K562 (cell line): ENCODE measurements around the gene NDUFB7. TPM values are rescaled to one million over a fixed set of nuclear protein-coding genes. Genes with fewer than 3 reads are reported as not detected.

Experiments used
- BRD4 ChIP-seq: fragments of 200-600 bp; sonication (generic); IDR thresholded peaks from 2 replicates; pipeline ENCODE4 v1.6.1; 2017; ENCODE audit warnings: inconsistent platforms
- CBX3 ChIP-seq, 2 experiments: IDR thresholded peaks; 1 replicate in 1 of 2; 2 replicates in 1 of 2; pipeline ENCODE4 v1.6.1; 2012; ENCODE audit warnings: inconsistent platforms in 2 of 2, low read length in 2 of 2, borderline replicate concordance in 1 of 2, control low read depth in 1 of 2
- CHCHD3 ChIP-seq: fragments of 250-450 bp; sonication (Bioruptor Pico); IDR thresholded peaks from 2 replicates; pipeline ENCODE4 v2.1.2; 2022; ENCODE audit warnings: mild to moderate bottlenecking
- ESRRA ChIP-seq: fragments of 450-650 bp; IDR thresholded peaks from 2 replicates; pipeline ENCODE4 v1.6.1; 2014; ENCODE audit warnings: low read depth, mild to moderate bottlenecking, moderate library complexity, borderline replicate concordance
- FIP1L1 ChIP-seq: fragments of 200-400 bp; formaldehyde crosslinking; IDR thresholded peaks from 2 replicates; pipeline ENCODE4 v1.6.1; 2018; ENCODE audit warnings: mild to moderate bottlenecking, low read depth, low read length; ENCODE audit not compliant: poor library complexity, severe bottlenecking
- FOXJ2 ChIP-seq: fragments of 200-800 bp; sonication (Bioruptor generic); IDR thresholded peaks from 2 replicates; pipeline ENCODE4 v1.6.1; 2016; ENCODE audit warnings: missing genetic modification characterization, missing compliant biosample characterization
- GATAD2A ChIP-seq: fragments of 450-650 bp; IDR thresholded peaks from 2 replicates; pipeline ENCODE4 v1.6.1; 2017
- KLF13 ChIP-seq: fragments of 450-650 bp; IDR thresholded peaks from 2 replicates; pipeline ENCODE4 v1.6.1; 2016; ENCODE audit warnings: missing genetic modification characterization, low read depth, mild to moderate bottlenecking, missing compliant biosample characterization, moderate library complexity, borderline replicate concordance
- KLF6 ChIP-seq: fragments of 250-450 bp; sonication (Bioruptor Pico); IDR thresholded peaks from 2 replicates; pipeline ENCODE4 v1.4.0; 2020; ENCODE audit warnings: mild to moderate bottlenecking, moderate library complexity, borderline replicate concordance
- MAZ ChIP-seq, 2 experiments: fragments of 450-650 bp in 1 of 2; sonication (generic) in 1 of 2; formaldehyde crosslinking; IDR thresholded peaks in 1 of 2; conservative IDR thresholded peaks in 1 of 2; 2 replicates each; pipeline versions ENCODE4 v1.4.0 to v1.5.0; 2020; ENCODE audit warnings: mild to moderate bottlenecking in 1 of 2, missing genetic modification reagents in 1 of 2
- NR1H2 ChIP-seq: sonication (generic); formaldehyde crosslinking; IDR thresholded peaks from 2 replicates; pipeline ENCODE4 v1.4.0; 2020; ENCODE audit warnings: mild to moderate bottlenecking, missing genetic modification reagents
- SETDB1 ChIP-seq: IDR thresholded peaks from one replicate; pipeline ENCODE4 v1.6.1; 2012; ENCODE audit warnings: low read length, control low read depth, inconsistent platforms
- STAT5A ChIP-seq: IDR thresholded peaks from 2 replicates; pipeline ENCODE4 v1.6.1; 2012; ENCODE audit warnings: low read length, inconsistent platforms, borderline replicate concordance
- STAT5B ChIP-seq: fragments of 250-450 bp; sonication (Bioruptor Pico); IDR thresholded peaks from 2 replicates; pipeline ENCODE4 v1.8.0; 2021; ENCODE audit warnings: mild to moderate bottlenecking, inconsistent platforms
- TCF15 ChIP-seq: fragments of 250-450 bp; sonication (Bioruptor Pico); IDR thresholded peaks from 2 replicates; pipeline ENCODE4 v1.8.0; 2022; ENCODE audit warnings: moderate library complexity, mild to moderate bottlenecking, inconsistent platforms
- THRB ChIP-seq: fragments of 450-650 bp; formaldehyde crosslinking; conservative IDR thresholded peaks from 2 replicates; pipeline ENCODE4 v1.4.0; 2022; ENCODE audit warnings: mild to moderate bottlenecking, missing genetic modification characterization
- ZC3H11A ChIP-seq: IDR thresholded peaks from 2 replicates; pipeline ENCODE4 v1.6.1; 2012; ENCODE audit warnings: low read depth, low read length, improper control_type of control experiment
- ZNF324 ChIP-seq: fragments of 250-450 bp; sonication (Bioruptor Pico); IDR thresholded peaks from 2 replicates; pipeline ENCODE4 v1.4.0; 2020; ENCODE audit warnings: mild to moderate bottlenecking
- ZNF561 ChIP-seq: fragments of 450-650 bp; formaldehyde crosslinking; conservative IDR thresholded peaks from 2 replicates; pipeline ENCODE4 v1.4.0; 2020; ENCODE audit warnings: mild to moderate bottlenecking, moderate library complexity
- ZNF584 ChIP-seq: fragments of 200-800 bp; sonication (Bioruptor generic); IDR thresholded peaks from 2 replicates; pipeline ENCODE4 v1.6.1; 2016; ENCODE audit warnings: low read depth, mild to moderate bottlenecking, missing genetic modification characterization, missing compliant biosample characterization
- ZNF655 ChIP-seq: fragments of 250-450 bp; sonication (Bioruptor Pico); IDR thresholded peaks from 2 replicates; pipeline ENCODE4 v1.5.0; 2021
- polyA plus RNA-seq, 8 experiments: library from polyadenylated mRNA; depleted of rRNA in 4 of 8; stranded (reverse) in 5 of 8; unstranded in 3 of 8; fragments of >200 nt; fragmentation: Nextera tagmentation in 2 of 8; fragmentation: Illumina TruSeq in 1 of 8; extraction: Ambion mirVana in 2 of 8; extraction: Trizol in 1 of 8; gene quantifications; 2 replicates each; pipeline versions ENCODE4 v1.2.1 to v1.2.3, GENCODE V29; 2011 to 2014; ENCODE audit warnings: inconsistent platforms in 1 of 8, missing spikeins in 1 of 8
- total RNA-seq, 7 experiments: library from RNA; depleted of rRNA in 6 of 7; stranded (reverse); fragments of >200 nt in 6 of 7; fragmentation: Illumina TruSeq in 2 of 7; extraction: Trizol in 2 of 7; gene quantifications; 2 replicates each; pipeline versions ENCODE4 v1.2.1 to v1.2.3, GENCODE V29; 2011 to 2021; ENCODE audit warnings: low replicate concordance in 1 of 7
- TF ChIP-seq, protein P1 (sequence below): fragments of 250-450 bp; sonication (Bioruptor Pico); IDR thresholded peaks from 2 replicates; pipeline ENCODE4 v1.8.0; 2021; ENCODE audit warnings: borderline replicate concordance, mild to moderate bottlenecking, moderate library complexity; ENCODE audit not compliant: poor library complexity, severe bottlenecking
- TF ChIP-seq, protein P2 (sequence below): fragments of 200-400 bp; formaldehyde crosslinking; IDR thresholded peaks from 2 replicates; pipeline ENCODE4 v1.6.1; 2017; ENCODE audit warnings: mild to moderate bottlenecking, low read depth, low read length, moderate library complexity

Gene NDUFB7
- total and polyA plus RNA-seq, 9 of the 15 experiments (the other 6 are each of a cell fraction or from before 2014, with no cell fraction given) = 14.9 to 842 (median 137) TPM

GRCh38 chr19:14536926-14537692 lies 34.8 kb downstream of the NDUFB7 start (continued):
- no peak for TF ChIP-seq THRB (CRISPR knock-in tag)
- peak; percentile 61 for TF ChIP-seq STAT5A
- TF ChIP-seq SETDB1 = no peak
- TF ChIP-seq BRD4 = no peak
- TF ChIP-seq GATAD2A = 0 out of 2 replicates have a peak, but pooled peaks have one; percentile 60
- no peak for TF ChIP-seq CHCHD3 (CRISPR knock-in tag)
- TF ChIP-seq ESRRA = peak; percentile 34; the same call in 1 of the 2 replicates
- TF ChIP-seq NR1H2 = no peak
- TF ChIP-seq, protein P1, sequence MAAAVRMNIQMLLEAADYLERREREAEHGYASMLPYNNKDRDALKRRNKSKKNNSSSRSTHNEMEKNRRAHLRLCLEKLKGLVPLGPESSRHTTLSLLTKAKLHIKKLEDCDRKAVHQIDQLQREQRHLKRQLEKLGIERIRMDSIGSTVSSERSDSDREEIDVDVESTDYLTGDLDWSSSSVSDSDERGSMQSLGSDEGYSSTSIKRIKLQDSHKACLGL (CRISPR knock-in tag) = no peak
- no peak for TF ChIP-seq FIP1L1
- no peak for TF ChIP-seq KLF6 (CRISPR knock-in tag)
- no peak for TF ChIP-seq STAT5B (CRISPR knock-in tag)
- no peak for TF ChIP-seq KLF13 (tag)
- TF ChIP-seq FOXJ2 (tag) = no peak
- no peak for TF ChIP-seq ZNF584
- no peak for TF ChIP-seq TCF15 (CRISPR knock-in tag)
- no peak for TF ChIP-seq ZNF655
- TF ChIP-seq, protein P2, sequence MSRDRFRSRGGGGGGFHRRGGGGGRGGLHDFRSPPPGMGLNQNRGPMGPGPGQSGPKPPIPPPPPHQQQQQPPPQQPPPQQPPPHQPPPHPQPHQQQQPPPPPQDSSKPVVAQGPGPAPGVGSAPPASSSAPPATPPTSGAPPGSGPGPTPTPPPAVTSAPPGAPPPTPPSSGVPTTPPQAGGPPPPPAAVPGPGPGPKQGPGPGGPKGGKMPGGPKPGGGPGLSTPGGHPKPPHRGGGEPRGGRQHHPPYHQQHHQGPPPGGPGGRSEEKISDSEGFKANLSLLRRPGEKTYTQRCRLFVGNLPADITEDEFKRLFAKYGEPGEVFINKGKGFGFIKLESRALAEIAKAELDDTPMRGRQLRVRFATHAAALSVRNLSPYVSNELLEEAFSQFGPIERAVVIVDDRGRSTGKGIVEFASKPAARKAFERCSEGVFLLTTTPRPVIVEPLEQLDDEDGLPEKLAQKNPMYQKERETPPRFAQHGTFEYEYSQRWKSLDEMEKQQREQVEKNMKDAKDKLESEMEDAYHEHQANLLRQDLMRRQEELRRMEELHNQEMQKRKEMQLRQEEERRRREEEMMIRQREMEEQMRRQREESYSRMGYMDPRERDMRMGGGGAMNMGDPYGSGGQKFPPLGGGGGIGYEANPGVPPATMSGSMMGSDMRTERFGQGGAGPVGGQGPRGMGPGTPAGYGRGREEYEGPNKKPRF = no peak
- TF ChIP-seq ZNF324 (CRISPR knock-in tag) = no peak
- no peak for TF ChIP-seq ZNF561 (CRISPR knock-in tag)
- peak in 1 of 2 experiments; percentile 56; a peak in 2 of 4 replicates for TF ChIP-seq MAZ (CRISPR knock-in tag; conservative IDR thresholded peaks at IDR 0.05 in 1 of 2, IDR thresholded peaks at IDR 0.05 in 1 of 2)
- peak in 1 of 2 experiments; percentile 47; a peak in 2 of 3 replicates for TF ChIP-seq CBX3 (IDR thresholded peaks at IDR 0.05; ENCODE audit: borderline replicate concordance in 1 of 2, low read length in 2 of 2)
- no peak for TF ChIP-seq ZC3H11A
